Endothelial cell of umbilical vein (primary cell): ENCODE results near the gene RBM4. TPM values are rescaled to one million over a fixed set of nuclear protein-coding genes. Genes with fewer than 3 reads are reported as not detected.
"Not testable (repeated sequence)": the region's sequence is repeated elsewhere in the genome, so short reads cannot be mapped to it uniquely, and the experiment has no call there.

Experiments
- BruUV-seq: library from RNA; stranded (reverse); fragments of 400-500 nt; replicated peaks from 2 replicates; lab custom pipeline; 2021; lab: Mats Ljungman, UMichigan
- CTCF ChIA-PET: fragments of 300-600, 350-600 bp; sonication (Branson Sonifier 250); formaldehyde crosslinking; loops from one replicate; lab custom pipeline; 2021; ENCODE audit warnings: antibody characterized with exemption, inconsistent platforms; lab: Charles Lee
- POLR2A ChIA-PET: fragments of 300-600, 350-600 bp; sonication (Branson Sonifier 250); formaldehyde crosslinking; loops from one replicate; lab custom pipeline; 2021; ENCODE audit warnings: antibody characterized with exemption, inconsistent platforms; lab: Charles Lee
- DNase-seq: peaks from one replicate; pipeline ENCODE4 v3.0.0-alpha.2; 2011; ENCODE audit warnings: low read depth, low spot score
- FAIRE-seq: peaks from 2 replicates; lab custom pipeline; 2011; peaks lifted over from hg19 to GRCh38; lab: Jason Lieb, UNC
- H2AFZ ChIP-seq: 2 replicates; pipeline ENCODE4 v1.6.0; 2012; ENCODE audit warnings: low read depth, low read length, control low read depth, inconsistent platforms
- H3K27ac ChIP-seq: 2 replicates; pipeline ENCODE4 v1.5.1; 2011; ENCODE audit warnings: low read depth, mild to moderate bottlenecking, control low read depth, low read length, moderate library complexity; ENCODE audit not compliant: insufficient read depth
- H3K27me3 ChIP-seq, 2 experiments: 2 replicates each; pipeline versions ENCODE4 v1.6.0 to v1.6.1; 2011; ENCODE audit warnings: low read length in 2 of 2, mixed read lengths in 1 of 2; ENCODE audit not compliant: control insufficient read depth in 2 of 2, insufficient read depth in 2 of 2
- H3K36me3 ChIP-seq, 2 experiments: 2 replicates in 1 of 2; 3 replicates in 1 of 2; pipeline ENCODE4 v1.5.1; 2011; ENCODE audit warnings: low read length in 2 of 2, mild to moderate bottlenecking in 1 of 2, moderate library complexity in 1 of 2; ENCODE audit not compliant: control insufficient read depth in 2 of 2, insufficient read depth in 2 of 2; ENCODE audit errors: extremely low read depth in 1 of 2
- H3K4me1 ChIP-seq: 3 replicates; pipeline ENCODE4 v1.5.1; 2011; ENCODE audit warnings: mild to moderate bottlenecking, low read length; ENCODE audit not compliant: control insufficient read depth, insufficient read depth; ENCODE audit errors: extremely low read depth
- H3K4me2 ChIP-seq: 2 replicates; pipeline ENCODE4 v1.6.1; 2011; ENCODE audit warnings: low read length, control low read depth, mixed read lengths; ENCODE audit not compliant: insufficient read depth
- H3K4me3 ChIP-seq, 3 experiments: fragments of 200-600 bp in 1 of 3; sonication (generic), shearing (Covaris generic) in 1 of 3; replicated peaks in 1 of 3; 2 replicates each; pipeline ENCODE4 v1.5.1; 2011 to 2016; ENCODE audit warnings: control low read depth in 3 of 3, low read length in 3 of 3, mild to moderate bottlenecking in 2 of 3, inconsistent platforms in 1 of 3, low read depth in 1 of 3, moderate library complexity in 1 of 3; ENCODE audit not compliant: insufficient read depth in 1 of 3
- H3K79me2 ChIP-seq: 2 replicates; pipeline ENCODE4 v1.6.0; 2012; ENCODE audit warnings: low read length, inconsistent platforms; ENCODE audit not compliant: control insufficient read depth, insufficient read depth
- H3K9ac ChIP-seq: replicated peaks from 2 replicates; pipeline ENCODE3; 2011; ENCODE audit warnings: low read length, control low read depth; ENCODE audit not compliant: insufficient read depth; ENCODE audit errors: extremely low read depth
- H3K9me1 ChIP-seq: replicated peaks from 3 replicates; pipeline ENCODE4 v1.6.0; 2011; ENCODE audit warnings: mild to moderate bottlenecking, low read length; ENCODE audit not compliant: control insufficient read depth, insufficient read depth; ENCODE audit errors: extremely low read depth
- H3K9me3 ChIP-seq: replicated peaks from 2 replicates; pipeline ENCODE4 v1.5.1; 2012; ENCODE audit warnings: low read length, inconsistent platforms; ENCODE audit not compliant: control insufficient read depth, insufficient read depth
- H4K20me1 ChIP-seq: replicated peaks from 2 replicates; pipeline ENCODE3; 2011; ENCODE audit warnings: mild to moderate bottlenecking, low read length; ENCODE audit not compliant: control insufficient read depth, insufficient read depth; ENCODE audit errors: extremely low read depth
- CTCF ChIP-seq, 2 donors: IDR thresholded peaks; 1 replicate in 1 of 2; 2 replicates in 1 of 2; pipeline ENCODE4 v1.5.1; 2011; ENCODE audit warnings: low read length in 2 of 2, mild to moderate bottlenecking in 2 of 2, moderate library complexity in 2 of 2, control low read depth in 1 of 2, inconsistent platforms in 1 of 2, low read depth in 1 of 2; ENCODE audit not compliant: insufficient read depth in 1 of 2; ENCODE audit errors: extremely low read depth in 1 of 2
- EZH2 ChIP-seq: IDR thresholded peaks from 2 replicates; pipeline ENCODE4 v1.6.1; 2012; ENCODE audit warnings: borderline replicate concordance, low read depth, mild to moderate bottlenecking, moderate library complexity, low read length, inconsistent platforms; ENCODE audit not compliant: severe bottlenecking
- FOS ChIP-seq: IDR thresholded peaks from 2 replicates; pipeline ENCODE4 v1.6.1; 2011; ENCODE audit warnings: mild to moderate bottlenecking, low read length, moderate library complexity, borderline replicate concordance; ENCODE audit not compliant: insufficient read depth
- GATA2 ChIP-seq: IDR thresholded peaks from 2 replicates; pipeline ENCODE4 v1.7.0; 2011; ENCODE audit warnings: low read depth, mild to moderate bottlenecking, moderate library complexity, mixed read lengths, low read length; ENCODE audit not compliant: insufficient read length, insufficient read depth
- JUN ChIP-seq: IDR thresholded peaks from 2 replicates; pipeline ENCODE4 v1.6.1; 2011; ENCODE audit warnings: borderline replicate concordance, low read depth; ENCODE audit not compliant: insufficient read length, insufficient read depth
- MAX ChIP-seq: IDR thresholded peaks from 2 replicates; pipeline ENCODE4 v1.6.1; 2011; ENCODE audit not compliant: insufficient read depth, insufficient read length
- MYC ChIP-seq: IDR thresholded peaks from one replicate; pipeline ENCODE4 v1.6.1; 2011; ENCODE audit warnings: mild to moderate bottlenecking, low read depth, low read length
- POLR2A ChIP-seq: IDR thresholded peaks from 2 replicates; pipeline ENCODE4 v1.6.1; 2012; ENCODE audit warnings: low read depth, mild to moderate bottlenecking, control low read depth, low read length
- POLR2AphosphoS5 ChIP-seq: IDR thresholded peaks from 2 replicates; pipeline ENCODE4 v1.6.1; 2012; ENCODE audit warnings: low read depth, mild to moderate bottlenecking, control low read depth, low read length, moderate library complexity; ENCODE audit not compliant: insufficient read depth
- dilution Hi-C: fragments of 300-500 bp; cut with MboI; formaldehyde crosslinking; loops from one replicate; pipeline ENCODE4 v1.15.0; 2019; ENCODE audit warnings: low sequenced_read_pairs; ENCODE audit not compliant: extremely low pct_ligation_motif_present
- intact Hi-C: fragments of 100-400 bp; cut with micrococcal nuclease; formaldehyde crosslinking; loops from one replicate; pipeline ENCODE4 v1.10.0; 2022
- polyA plus RNA-seq, 4 experiments: library from polyadenylated mRNA; depleted of rRNA in 3 of 4; stranded (reverse) in 3 of 4; unstranded in 1 of 4; fragments of >200 nt; gene quantifications; 2 replicates each; pipeline versions ENCODE4 v1.2.1 to v1.2.3, GENCODE V29; 2011 to 2012; ENCODE audit warnings: missing spikeins in 1 of 4
- total RNA-seq: library from RNA; stranded (reverse); gene quantifications from 2 replicates; pipeline ENCODE4 v1.2.3, GENCODE V29; 2021

Gene RBM4
- total and polyA plus RNA-seq, 2 donors (not counting 3 experiments of a cell fraction or from before 2014, with no cell fraction given): 153 to 361 TPM

DNA sequence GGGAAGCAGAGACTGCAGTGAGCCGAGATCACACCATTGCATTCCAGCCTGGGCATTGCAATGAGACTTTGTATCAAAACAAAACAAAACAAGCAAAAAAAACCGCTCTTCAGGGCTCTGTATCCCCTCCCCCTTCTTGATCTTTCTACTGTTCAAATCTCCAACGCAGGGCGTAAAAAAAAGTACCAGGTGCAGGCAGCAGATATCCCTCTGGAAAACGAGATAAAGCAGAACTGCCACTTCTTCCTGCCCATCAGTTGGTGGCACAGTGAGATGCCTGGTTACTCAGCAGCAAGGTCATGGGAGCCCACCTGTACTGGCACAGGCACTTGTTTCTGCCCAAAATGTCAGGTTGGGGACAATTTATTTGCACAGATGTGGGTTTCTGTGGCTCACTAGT is 34.3 kb upstream of the RBM4 start:
- FAIRE-seq (no peak), DNase-seq (no peak)
- Histone ChIP-seq H3K9me1 (no peaks in the 10 kb centered on the region), H3K79me2 (no peaks in the 10 kb centered on the region), H3K4me3 (no peak overlapping the region), H3K4me1 (no peaks in the 10 kb centered on the region), H3K27ac (no peak overlapping the region), H3K27me3 (no peaks in the 10 kb centered on the region), H3K9me3 (no peaks in the 10 kb centered on the region), H3K36me3 (peaks cover 2 to 17% of the 10 kb centered on the region in 2 experiments), H4K20me1 (no peaks in the 10 kb centered on the region), H3K4me2 (no peak overlapping the region), H2AFZ (no peak overlapping the region), H3K9ac (no peak overlapping the region)
- ChIA-PET CTCF (no interaction called here), POLR2A (no interaction called here)
- intact Hi-C loops: no loop called here
- dilution Hi-C loops: no loop called here
- TF ChIP-seq POLR2AphosphoS5 (no peak), GATA2 (no peak), EZH2 (no peak), POLR2A (no peak), JUN (no peak), MAX (no peak), MYC (no peak), CTCF (IDR thresholded peaks at IDR 0.05; ENCODE audit: extremely low read depth in 1 of 2, insufficient read depth in 1 of 2, low read depth in 1 of 2, low read length in 2 of 2) (no peak), FOS (no peak)
- BruUV-seq: no TSS peak

DNA sequence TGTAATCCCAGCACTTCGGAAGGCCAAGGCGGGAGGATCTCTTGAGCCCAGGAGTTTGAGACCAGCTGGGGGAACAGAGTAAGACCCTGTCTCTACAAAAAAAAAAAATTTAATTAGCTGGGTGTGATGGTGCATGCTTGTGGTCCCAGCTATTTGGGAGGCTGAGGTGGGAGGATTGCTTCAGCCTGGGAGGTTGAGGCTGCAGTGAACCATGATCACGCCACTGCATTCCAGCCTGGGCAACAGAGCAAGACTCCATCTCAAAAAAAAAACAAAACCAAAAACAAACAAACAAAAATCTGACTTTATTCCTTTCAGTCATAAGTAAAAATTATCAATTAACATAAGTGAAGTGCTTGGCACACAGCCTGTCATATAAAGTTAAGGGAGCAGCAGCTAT is 31.9 kb upstream of the RBM4 start:
- H2AFZ ChIP-seq, H3K27ac ChIP-seq, H3K79me2 ChIP-seq, H4K20me1 ChIP-seq, H3K4me1 ChIP-seq, H3K9me1 ChIP-seq, dilution Hi-C loops, FAIRE-seq, H3K4me3 ChIP-seq, DNase-seq, H3K4me2 ChIP-seq, H3K9ac ChIP-seq, intact Hi-C loops, BruUV-seq, H3K27me3 ChIP-seq, H3K9me3 ChIP-seq: not testable (repeated sequence)
- peaks cover 2 to 13% of the 10 kb centered on the region in 2 experiments for H3K36me3 ChIP-seq
- ChIA-PET POLR2A (interaction anchor here (1.5 kb wide), 1 partner anchor 10 kb away, joined by 5 read pairs; the partner anchor contains the start of gene RBM14), CTCF (interaction anchor here (1.3 kb wide), 1 partner anchor 14 kb away, joined by 3 read pairs; no protein-coding TSS in a partner anchor)
